ENCODE data around the gene EIF4E3.

Gene EIF4E3

GRCh38 chr3:71722693-71723092, 2.5 kb downstream of the EIF4E3 start:
- DNase-seq: no peak

- no peak for DNase-seq
Measured at GRCh38 chr3:71721651-71722157, 3.5 kb downstream of the EIF4E3 start.

- no peak for DNase-seq
Measured at GRCh38 chr3:71721002-71721401, 4.2 kb downstream of the EIF4E3 start.

GRCh38 chr3:71718072-71718471, 7.1 kb downstream of the EIF4E3 start:
- no peak for DNase-seq

- DNase-seq: no peak
Measured at GRCh38 chr3:71714595-71714994, 10.6 kb downstream of the EIF4E3 start.

GRCh38 chr3:71713041-71713440, 12.2 kb downstream of the EIF4E3 start:
- DNase-seq: no peak

- DNase-seq: no peak
Measured at GRCh38 chr3:71710906-71711494, 14.2 kb downstream of the EIF4E3 start.

- DNase-seq: no peak
Measured at GRCh38 chr3:71709908-71710511, 15.2 kb downstream of the EIF4E3 start.

GRCh38 chr3:71708476-71709105, 16.6 kb downstream of the EIF4E3 start:
- no peak for DNase-seq

GRCh38 chr3:71707595-71707994, 17.6 kb downstream of the EIF4E3 start:
- DNase-seq: no peak

- no peak for DNase-seq
Measured at GRCh38 chr3:71705681-71706080, 19.5 kb downstream of the EIF4E3 start.

- DNase-seq: no peak
Measured at GRCh38 chr3:71704915-71705314, 20.3 kb downstream of the EIF4E3 start.

GRCh38 chr3:71703797-71704196, 21.4 kb downstream of the EIF4E3 start:
- no peak for DNase-seq

- DNase-seq: no peak
Measured at GRCh38 chr3:71702131-71703024, 22.8 kb downstream of the EIF4E3 start.

GRCh38 chr3:71701251-71701762, 23.9 kb downstream of the EIF4E3 start:
- no peak for DNase-seq

GRCh38 chr3:71695000-71695482, 30.2 kb downstream of the EIF4E3 start:
- no peak for DNase-seq

GRCh38 chr3:71694358-71694999, 30.7 kb downstream of the EIF4E3 start:
- no peak for DNase-seq

- DNase-seq: no peak
Measured at GRCh38 chr3:71693641-71694040, 31.6 kb downstream of the EIF4E3 start.

GRCh38 chr3:71692139-71692538, 33.1 kb downstream of the EIF4E3 start:
- DNase-seq: no peak

GRCh38 chr3:71690341-71690841, 34.8 kb downstream of the EIF4E3 start:
- DNase-seq: no peak

GRCh38 chr3:71689291-71689690, 35.9 kb downstream of the EIF4E3 start:
- DNase-seq: no peak

- no peak for DNase-seq
Measured at GRCh38 chr3:71688121-71688520, 37.1 kb downstream of the EIF4E3 start.

All from CD4-positive, alpha-beta T cell treated with Interleukin-15 for 1 hour (primary cell).